ENCODE results near the gene LCMT1.
A peak's percentile ranks its signal among the peaks of the same experiment; 100 is the strongest.
"Not testable (repeated sequence)": the region's sequence is repeated elsewhere in the genome, so short reads cannot be mapped to it uniquely, and the experiment has no call there.

LCMT1 gene

GRCh38 chr16:25111403-25112166, at the start of gene LCMT1:
LCMT1 (plus strand) TSS chr16:25111742; CDS start chr16:25111884, 142 bp downstream.
- Histone ChIP-seq H3K36me3 (ENCODE audit: control insufficient read depth, low read depth, low read length) (peaks cover 5% of the 10 kb centered on the region), H3K27ac (ENCODE audit: low read length) (no peak within 1 kb of the TSS), H3K27me3 (ENCODE audit: control insufficient read depth, insufficient read depth, low read length) (no peaks in the 10 kb centered on the region), H3K9me3 (ENCODE audit: control insufficient read depth, low read depth, low read length) (no peaks in the 10 kb centered on the region), H3K4me3 (ENCODE audit: low read length) (peak within 1 kb of the TSS; percentile 77), H3K9ac (ENCODE audit: low read length) (peak within 1 kb of the TSS; percentile 70), H3K4me1 (ENCODE audit: control insufficient read depth, low read depth, low read length) (peaks cover 6% of the 10 kb centered on the region)

- H3K9ac ChIP-seq (ENCODE audit: low read length) = no peak overlapping the region
- H3K27ac ChIP-seq (ENCODE audit: low read length) = no peak overlapping the region
- H3K4me3 ChIP-seq (ENCODE audit: low read length) = no peak overlapping the region
- no peaks in the 10 kb centered on the region for H3K9me3 ChIP-seq (ENCODE audit: control insufficient read depth, low read depth, low read length)
- H3K36me3 ChIP-seq (ENCODE audit: control insufficient read depth, low read depth, low read length) = no peaks in the 10 kb centered on the region
- H3K4me1 ChIP-seq (ENCODE audit: control insufficient read depth, low read depth, low read length) = no peaks in the 10 kb centered on the region
- H3K27me3 ChIP-seq (ENCODE audit: control insufficient read depth, insufficient read depth, low read length) = peaks cover 10% of the 10 kb centered on the region
Observed at GRCh38 chr16:25063102-25063501, 48.4 kb upstream of the LCMT1 start.

GRCh38 chr16:25063865-25064264, 47.7 kb upstream of the LCMT1 start:
- no peak overlapping the region for H3K9ac ChIP-seq (ENCODE audit: low read length)
- no peaks in the 10 kb centered on the region for H3K4me1 ChIP-seq (ENCODE audit: control insufficient read depth, low read depth, low read length)
- H3K27me3 ChIP-seq (ENCODE audit: control insufficient read depth, insufficient read depth, low read length) = peaks cover 11% of the 10 kb centered on the region
- no peaks in the 10 kb centered on the region for H3K9me3 ChIP-seq (ENCODE audit: control insufficient read depth, low read depth, low read length)
- H3K4me3 ChIP-seq (ENCODE audit: low read length) = no peak overlapping the region
- H3K27ac ChIP-seq (ENCODE audit: low read length) = no peak overlapping the region
- H3K36me3 ChIP-seq (ENCODE audit: control insufficient read depth, low read depth, low read length) = no peaks in the 10 kb centered on the region

- H3K4me3 ChIP-seq (ENCODE audit: low read length); H3K4me1 ChIP-seq (ENCODE audit: control insufficient read depth, low read depth, low read length); H3K36me3 ChIP-seq (ENCODE audit: control insufficient read depth, low read depth, low read length); H3K9ac ChIP-seq (ENCODE audit: low read length); H3K9me3 ChIP-seq (ENCODE audit: control insufficient read depth, low read depth, low read length); H3K27ac ChIP-seq (ENCODE audit: low read length): not testable (repeated sequence)
- H3K27me3 ChIP-seq (ENCODE audit: control insufficient read depth, insufficient read depth, low read length) = peaks cover 15% of the 10 kb centered on the region
Observed at GRCh38 chr16:25064281-25064680, 47.3 kb upstream of the LCMT1 start.

GRCh38 chr16:25064937-25065336, 46.6 kb upstream of the LCMT1 start:
- peaks cover 15% of the 10 kb centered on the region for H3K27me3 ChIP-seq (ENCODE audit: control insufficient read depth, insufficient read depth, low read length)
- H3K4me1 ChIP-seq (ENCODE audit: control insufficient read depth, low read depth, low read length) = no peaks in the 10 kb centered on the region
- no peak overlapping the region for H3K4me3 ChIP-seq (ENCODE audit: low read length)
- H3K9me3 ChIP-seq (ENCODE audit: control insufficient read depth, low read depth, low read length) = no peaks in the 10 kb centered on the region
- H3K9ac ChIP-seq (ENCODE audit: low read length) = no peak overlapping the region
- no peak overlapping the region for H3K27ac ChIP-seq (ENCODE audit: low read length)
- no peaks in the 10 kb centered on the region for H3K36me3 ChIP-seq (ENCODE audit: control insufficient read depth, low read depth, low read length)

- no peaks in the 10 kb centered on the region for H3K4me1 ChIP-seq (ENCODE audit: control insufficient read depth, low read depth, low read length)
- no peaks in the 10 kb centered on the region for H3K36me3 ChIP-seq (ENCODE audit: control insufficient read depth, low read depth, low read length)
- H3K27me3 ChIP-seq (ENCODE audit: control insufficient read depth, insufficient read depth, low read length) = peaks cover 15% of the 10 kb centered on the region
- peak overlapping the region; percentile 9 for H3K4me3 ChIP-seq (ENCODE audit: low read length)
- no peak overlapping the region for H3K27ac ChIP-seq (ENCODE audit: low read length)
- no peak overlapping the region for H3K9ac ChIP-seq (ENCODE audit: low read length)
- no peaks in the 10 kb centered on the region for H3K9me3 ChIP-seq (ENCODE audit: control insufficient read depth, low read depth, low read length)
Observed at GRCh38 chr16:25065899-25066298, 45.6 kb upstream of the LCMT1 start.

GRCh38 chr16:25066426-25066746, 45.2 kb upstream of the LCMT1 start:
- Histone ChIP-seq H3K4me1 (ENCODE audit: control insufficient read depth, low read depth, low read length) (no peaks in the 10 kb centered on the region), H3K9me3 (ENCODE audit: control insufficient read depth, low read depth, low read length) (no peaks in the 10 kb centered on the region), H3K4me3 (ENCODE audit: low read length) (peak overlapping the region; percentile 9), H3K9ac (ENCODE audit: low read length) (no peak overlapping the region), H3K36me3 (ENCODE audit: control insufficient read depth, low read depth, low read length) (no peaks in the 10 kb centered on the region), H3K27me3 (ENCODE audit: control insufficient read depth, insufficient read depth, low read length) (peaks cover 15% of the 10 kb centered on the region), H3K27ac (ENCODE audit: low read length) (no peak overlapping the region)

GRCh38 chr16:25066747-25067631, 44.6 kb upstream of the LCMT1 start:
- H3K36me3 ChIP-seq (ENCODE audit: control insufficient read depth, low read depth, low read length) = no peaks in the 10 kb centered on the region

GRCh38 chr16:25073854-25074253, 37.7 kb upstream of the LCMT1 start:
- no peaks in the 10 kb centered on the region for H3K36me3 ChIP-seq (ENCODE audit: control insufficient read depth, low read depth, low read length)
- H3K4me1 ChIP-seq (ENCODE audit: control insufficient read depth, low read depth, low read length) = no peaks in the 10 kb centered on the region
- H3K9me3 ChIP-seq (ENCODE audit: control insufficient read depth, low read depth, low read length) = no peaks in the 10 kb centered on the region
- no peak overlapping the region for H3K27ac ChIP-seq (ENCODE audit: low read length)
- no peak overlapping the region for H3K4me3 ChIP-seq (ENCODE audit: low read length)
- no peak overlapping the region for H3K9ac ChIP-seq (ENCODE audit: low read length)
- peaks cover 4% of the 10 kb centered on the region for H3K27me3 ChIP-seq (ENCODE audit: control insufficient read depth, insufficient read depth, low read length)

More at GRCh38 chr16:25066747-25067631, 44.6 kb upstream of the LCMT1 start:
- Histone ChIP-seq H3K9me3 (ENCODE audit: control insufficient read depth, low read depth, low read length) (no peaks in the 10 kb centered on the region), H3K4me3 (ENCODE audit: low read length) (peak overlapping the region; percentile 82), H3K9ac (ENCODE audit: low read length) (peak overlapping the region; percentile 41), H3K27ac (ENCODE audit: low read length) (no peak overlapping the region), H3K27me3 (ENCODE audit: control insufficient read depth, insufficient read depth, low read length) (peaks cover 15% of the 10 kb centered on the region), H3K4me1 (ENCODE audit: control insufficient read depth, low read depth, low read length) (no peaks in the 10 kb centered on the region)

- Histone ChIP-seq H3K9me3 (ENCODE audit: control insufficient read depth, low read depth, low read length) (no peaks in the 10 kb centered on the region), H3K4me3 (ENCODE audit: low read length) (no peak overlapping the region), H3K27ac (ENCODE audit: low read length) (no peak overlapping the region), H3K4me1 (ENCODE audit: control insufficient read depth, low read depth, low read length) (no peaks in the 10 kb centered on the region), H3K9ac (ENCODE audit: low read length) (no peak overlapping the region), H3K36me3 (ENCODE audit: control insufficient read depth, low read depth, low read length) (no peaks in the 10 kb centered on the region), H3K27me3 (ENCODE audit: control insufficient read depth, insufficient read depth, low read length) (no peaks in the 10 kb centered on the region)
Observed at GRCh38 chr16:25078386-25078978, 33.1 kb upstream of the LCMT1 start.

- Histone ChIP-seq H3K4me3 (ENCODE audit: low read length) (no peak overlapping the region), H3K9me3 (ENCODE audit: control insufficient read depth, low read depth, low read length) (no peaks in the 10 kb centered on the region), H3K9ac (ENCODE audit: low read length) (no peak overlapping the region), H3K27ac (ENCODE audit: low read length) (no peak overlapping the region), H3K27me3 (ENCODE audit: control insufficient read depth, insufficient read depth, low read length) (no peaks in the 10 kb centered on the region), H3K4me1 (ENCODE audit: control insufficient read depth, low read depth, low read length) (no peaks in the 10 kb centered on the region), H3K36me3 (ENCODE audit: control insufficient read depth, low read depth, low read length) (no peaks in the 10 kb centered on the region)
Observed at GRCh38 chr16:25079637-25080378, 31.7 kb upstream of the LCMT1 start.
